ELR (cell line): Measurements from ENCODE around the gene WDR19.
A peak's percentile ranks its signal among the peaks of the same experiment; 100 is the strongest.
"Not testable (repeated sequence)": the region's sequence is repeated elsewhere in the genome, so short reads cannot be mapped to it uniquely, and the experiment has no call there.

ENCODE experiments used
- DNase-seq: peaks from one replicate; pipeline ENCODE4 v3.0.0-alpha.2; 2015; ENCODE audit warnings: low read depth

The WDR19 gene

DNA sequence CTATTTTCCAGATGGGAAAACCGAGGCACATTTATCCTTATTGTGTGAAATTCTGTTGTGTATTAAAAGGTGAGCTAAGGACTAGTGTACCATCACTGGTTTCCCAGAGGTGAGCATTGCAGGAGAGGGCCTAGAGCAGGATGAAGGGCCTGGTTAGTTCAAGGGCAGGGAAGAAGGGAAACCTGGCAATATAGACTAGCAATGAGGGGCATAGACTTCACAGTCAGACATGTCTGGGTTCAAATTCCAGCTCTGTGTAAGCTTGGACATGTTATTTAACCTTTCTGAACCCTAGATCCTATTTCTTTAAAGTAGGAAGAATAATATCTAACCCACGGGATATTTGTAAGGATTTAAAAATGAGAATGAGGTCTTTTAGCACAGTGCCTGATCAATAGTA is 50.8 kb downstream of the WDR19 start:
- no peak for DNase-seq

DNA sequence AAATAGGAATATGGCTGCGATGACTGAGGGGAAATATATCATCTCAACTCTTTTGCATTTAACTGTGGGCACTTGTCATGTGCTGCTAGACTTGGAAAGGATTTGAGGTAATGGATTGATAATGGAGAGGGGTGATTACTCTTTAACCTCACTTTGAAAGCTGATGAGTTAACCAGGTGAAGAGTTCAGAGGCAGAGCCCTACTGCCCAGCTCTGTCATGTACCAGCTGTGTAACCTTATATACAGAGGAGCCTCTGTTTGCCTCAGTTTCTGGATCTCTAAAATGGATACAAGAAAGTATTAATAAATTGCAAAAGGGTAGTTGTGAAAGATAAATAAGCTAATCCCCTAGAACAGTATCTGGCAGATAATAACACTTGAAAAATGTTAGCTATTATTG is 51.5 kb downstream of the WDR19 start:
- DNase-seq: no peak

DNA sequence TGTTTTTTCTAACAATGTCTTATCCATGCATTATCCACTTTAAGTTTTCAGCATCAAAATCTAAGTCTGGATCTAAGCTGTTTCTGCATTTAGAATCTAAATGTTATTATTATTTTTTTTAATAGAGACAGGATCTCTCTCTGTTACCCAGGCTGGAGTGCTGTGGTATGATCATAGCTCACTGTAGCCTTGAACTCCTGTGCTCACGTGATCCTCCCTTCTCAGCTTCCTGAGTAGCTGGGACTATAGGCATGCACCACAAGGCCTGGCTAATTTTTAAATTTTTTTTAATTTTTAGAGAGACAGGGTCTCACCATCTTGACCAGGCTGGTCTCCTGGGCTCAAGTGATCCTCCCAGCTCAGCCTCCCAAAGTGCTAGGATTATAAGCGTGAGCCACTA is 52.7 kb downstream of the WDR19 start:
- DNase-seq: no peak

DNA sequence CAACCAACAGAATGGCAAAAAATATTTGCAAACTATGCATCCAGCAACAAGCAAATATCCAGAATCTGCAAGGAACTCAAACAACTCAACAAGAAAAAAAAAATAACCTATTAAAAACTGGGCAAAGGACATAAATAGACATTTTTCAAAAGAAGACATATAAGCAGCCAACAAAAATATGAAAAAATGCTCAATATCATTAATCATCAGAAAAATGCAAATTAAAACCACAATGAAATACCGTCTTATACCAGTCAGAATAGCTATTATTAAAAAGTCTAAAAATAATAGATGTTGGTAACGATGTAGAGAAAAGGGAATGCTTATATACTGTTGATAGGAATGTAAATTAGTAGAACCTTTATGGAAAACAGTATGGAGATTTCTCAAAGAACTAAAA is 53.4 kb downstream of the WDR19 start:
- DNase-seq: no peak

DNA sequence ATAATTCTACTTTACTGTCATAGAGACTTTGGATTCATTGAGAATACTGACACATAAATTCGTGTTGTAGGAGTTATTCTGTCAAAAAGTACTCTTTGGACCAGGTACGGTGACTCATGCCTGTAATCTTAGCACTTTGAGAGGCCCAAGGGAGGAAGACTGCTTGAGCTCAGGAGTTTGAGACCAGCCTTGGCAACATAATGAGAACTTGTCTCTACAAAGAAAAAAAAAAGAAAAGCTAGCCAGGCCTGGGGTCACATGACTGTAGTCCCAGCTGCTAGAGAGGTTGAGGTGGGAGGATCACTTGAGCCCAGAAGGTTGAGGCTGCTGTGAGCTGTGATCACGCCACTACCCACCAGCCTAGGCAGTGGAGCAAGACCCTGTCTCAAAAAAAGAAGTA is 54.9 kb downstream of the WDR19 start:
- DNase-seq: no peak

DNA sequence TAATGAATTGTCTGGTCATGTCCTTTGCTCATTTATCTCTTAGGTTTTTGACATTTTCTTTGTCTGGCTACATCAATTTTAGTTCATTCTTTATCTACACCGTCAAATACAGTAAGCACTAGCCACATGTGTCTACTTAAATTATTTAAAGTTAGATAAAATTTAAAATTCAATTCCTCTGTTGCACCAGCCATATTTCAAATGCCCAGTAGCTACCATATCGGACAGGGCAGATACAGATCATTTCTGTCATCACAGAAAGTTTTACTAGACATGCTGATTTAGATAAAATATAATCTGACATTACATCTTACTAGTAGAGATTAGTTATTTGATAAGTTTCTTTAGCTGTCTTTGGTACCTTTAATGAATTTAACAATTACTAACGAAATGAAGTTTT is 61.1 kb downstream of the WDR19 start:
- no peak for DNase-seq

DNA sequence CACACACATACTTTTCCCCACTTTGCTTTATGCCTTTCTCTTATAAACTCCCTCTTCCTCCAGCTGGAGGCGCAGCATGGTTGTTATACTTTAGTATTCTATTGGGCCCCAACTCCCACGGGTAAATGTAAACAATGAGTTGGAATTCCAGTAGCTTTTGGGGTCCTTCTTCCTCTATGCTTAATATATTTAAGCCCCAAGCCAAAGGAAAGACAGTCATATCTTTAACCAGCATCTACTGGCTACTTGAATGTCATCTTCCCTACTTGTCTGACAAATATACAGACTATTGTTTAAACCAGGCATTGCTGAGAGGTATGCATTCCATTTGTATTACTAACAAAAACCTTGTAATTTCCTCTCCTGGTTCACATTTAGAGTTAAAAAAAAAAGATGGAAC is 72.9 kb downstream of the WDR19 start:
- DNase-seq: peak; percentile 93

DNA sequence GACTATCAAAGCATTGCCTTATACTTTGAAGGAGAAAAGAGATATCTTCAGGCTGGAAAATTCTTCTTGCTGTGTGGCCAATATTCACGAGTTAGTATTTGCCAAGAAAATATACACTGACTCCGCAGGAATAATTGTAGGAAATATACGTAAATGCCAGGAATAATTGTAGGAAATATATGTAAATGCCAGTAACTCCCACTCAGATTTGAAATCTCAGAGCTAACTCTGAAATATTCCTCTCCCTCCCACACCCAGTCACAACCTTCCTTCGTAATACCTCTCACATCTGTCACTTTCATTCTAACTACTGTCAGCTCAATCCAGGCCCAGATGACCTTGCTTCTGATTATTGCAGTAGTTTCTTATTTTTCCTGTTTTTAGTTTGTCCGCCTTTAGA is 73.5 kb downstream of the WDR19 start:
- DNase-seq: peak; percentile 8

DNA sequence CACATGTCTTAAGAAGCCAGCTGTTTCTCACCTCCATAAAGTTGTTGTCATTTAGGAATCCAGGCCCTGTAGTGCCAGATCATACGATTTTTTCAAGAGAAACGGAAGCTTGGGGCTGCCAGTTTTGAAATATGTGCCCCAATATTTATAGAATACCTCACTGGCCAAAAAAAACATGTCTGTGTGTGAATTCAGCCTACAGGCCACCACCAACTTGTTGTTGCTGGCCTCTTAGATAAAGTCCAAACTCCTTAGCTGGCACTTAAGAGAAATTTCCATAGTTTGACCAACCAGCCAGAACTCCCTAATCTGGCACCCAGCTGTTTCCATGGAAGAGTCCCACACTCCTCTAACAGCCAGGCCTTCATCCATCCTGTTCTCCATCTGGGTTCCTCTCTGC is 74.1 kb downstream of the WDR19 start:
- no peak for DNase-seq

DNA sequence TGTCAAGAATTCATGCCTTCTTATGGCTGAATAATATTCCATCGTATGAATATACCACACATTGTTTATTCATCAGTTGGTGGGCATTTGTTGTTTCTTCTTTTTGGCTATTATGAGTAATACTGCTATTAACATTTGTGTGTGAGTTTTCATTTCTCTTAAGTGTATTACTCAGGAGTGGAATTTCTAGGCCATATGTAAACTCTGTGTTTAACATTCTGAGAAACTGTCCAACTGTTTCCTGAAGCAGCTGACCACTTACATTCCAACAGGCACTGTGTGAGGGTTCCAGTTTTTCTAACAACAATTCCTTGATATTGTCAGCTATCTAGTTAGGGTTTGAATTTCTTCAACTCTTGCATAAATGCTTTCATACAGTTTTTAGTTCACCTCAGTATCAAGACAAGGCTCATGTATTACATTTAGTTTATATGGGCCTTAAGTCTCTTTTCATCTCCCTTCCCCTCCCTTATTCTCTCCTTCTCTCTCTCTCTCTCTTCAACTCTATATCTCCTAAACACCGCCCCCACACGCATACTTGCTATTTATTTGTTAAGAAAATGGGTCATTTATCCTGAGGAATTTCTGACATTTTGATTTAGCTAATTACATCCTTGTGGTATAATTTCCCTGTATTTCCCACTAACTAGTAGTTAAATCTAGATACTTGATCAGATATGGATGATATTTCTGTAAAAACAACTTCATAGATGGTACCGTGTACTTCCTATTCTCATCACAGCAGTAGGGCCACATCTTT is 77.4 kb downstream of the WDR19 start:
- peak; percentile 76 for DNase-seq

DNA sequence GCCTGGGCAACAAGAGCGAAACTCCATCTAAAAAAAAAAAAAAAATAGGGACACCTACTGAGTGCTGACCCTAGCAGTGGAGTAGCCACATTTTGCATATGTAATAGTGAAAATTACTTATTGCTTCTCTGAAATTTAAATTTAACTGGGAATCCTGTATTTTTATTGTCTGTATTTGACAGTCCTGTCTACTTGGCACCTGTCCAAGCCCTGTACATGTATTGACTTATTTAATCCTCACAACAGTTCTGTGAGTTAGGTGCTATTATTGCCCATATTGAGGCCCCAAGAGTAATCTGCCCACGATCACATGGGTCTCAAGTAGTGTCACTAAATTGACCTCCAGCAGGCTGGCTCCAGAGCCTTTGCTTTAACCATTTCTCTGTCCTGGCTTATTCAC is 81.6 kb downstream of the WDR19 start:
- no peak for DNase-seq

DNA sequence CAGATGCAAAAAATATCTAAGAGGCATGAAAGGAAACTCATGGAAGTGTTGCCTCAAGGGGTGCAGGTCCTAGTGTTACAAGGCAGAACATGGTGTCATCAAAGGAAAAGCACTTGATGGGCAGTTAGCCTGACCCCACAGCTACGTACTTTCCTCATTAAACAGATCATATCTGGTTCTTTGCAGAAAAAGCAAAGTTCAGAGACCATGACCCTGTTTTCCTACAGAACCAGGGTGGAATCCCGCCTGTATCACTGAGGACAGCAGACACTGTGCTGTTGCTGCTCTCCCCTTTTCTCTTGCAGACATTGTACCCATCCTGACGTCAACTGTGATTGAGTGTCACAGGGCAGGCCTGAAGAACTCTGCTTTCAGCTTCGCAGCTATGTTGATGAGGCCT is 92.2 kb downstream of the WDR19 start:
- DNase-seq: no peak

DNA sequence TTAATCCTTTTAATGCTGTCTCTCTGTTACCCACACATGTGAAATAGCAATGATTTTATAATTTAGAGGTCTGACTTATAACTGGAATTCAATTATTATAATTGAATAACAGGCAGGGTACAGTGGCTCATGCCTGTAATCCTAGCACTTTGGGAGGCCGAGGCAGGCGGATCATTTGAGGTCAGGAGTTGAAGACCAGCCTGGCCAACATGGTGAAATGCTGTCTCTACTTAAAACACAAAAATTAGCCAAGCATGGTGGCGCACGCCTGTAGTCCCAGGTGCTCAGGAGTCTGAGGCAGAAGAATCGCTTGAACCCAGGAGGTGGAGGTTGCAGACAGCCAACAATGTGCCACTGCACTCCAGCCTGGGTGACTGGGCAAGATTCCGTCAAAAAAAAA is 95.3 kb downstream of the WDR19 start:
- DNase-seq: not testable (repeated sequence)

DNA sequence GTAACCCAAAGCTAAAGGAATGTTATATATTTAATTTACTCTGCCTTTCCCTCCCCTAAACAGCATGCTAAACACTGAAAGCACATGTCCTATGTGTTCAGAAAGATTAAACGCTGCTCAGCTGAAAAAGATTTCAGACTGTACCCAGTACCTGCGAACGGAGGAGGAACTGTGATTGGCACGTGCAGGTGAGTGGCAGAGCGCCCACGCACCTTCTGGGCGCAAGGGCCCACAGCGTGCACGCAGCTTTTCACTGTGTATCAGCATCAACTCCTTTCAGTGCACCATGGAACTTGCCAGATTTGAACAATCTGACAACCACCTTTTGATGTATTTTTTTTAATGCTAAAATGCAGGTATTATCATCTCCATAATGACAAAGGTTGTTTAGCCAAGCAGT is 96.1 kb downstream of the WDR19 start:
- DNase-seq: no peak

DNA sequence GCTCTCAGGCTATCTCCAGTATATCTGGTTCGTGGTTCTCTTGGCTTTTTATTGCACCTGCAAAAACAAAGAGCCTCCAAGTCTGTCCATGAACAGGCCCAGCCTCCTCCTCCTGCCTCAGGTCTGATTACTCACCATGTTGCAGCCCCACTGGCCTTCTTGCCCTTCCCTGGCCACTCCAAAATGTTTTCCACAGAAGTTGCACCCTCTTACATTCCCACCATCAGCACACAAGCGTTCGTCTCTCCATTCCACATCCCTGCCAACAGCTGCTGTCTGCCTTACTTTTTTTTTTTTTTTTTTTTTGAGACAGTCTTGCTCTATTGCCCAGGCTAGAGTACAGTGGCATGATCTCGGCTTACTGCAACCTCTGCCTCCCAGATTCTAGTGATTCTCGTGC is 97.1 kb downstream of the WDR19 start:
- DNase-seq: no peak

DNA sequence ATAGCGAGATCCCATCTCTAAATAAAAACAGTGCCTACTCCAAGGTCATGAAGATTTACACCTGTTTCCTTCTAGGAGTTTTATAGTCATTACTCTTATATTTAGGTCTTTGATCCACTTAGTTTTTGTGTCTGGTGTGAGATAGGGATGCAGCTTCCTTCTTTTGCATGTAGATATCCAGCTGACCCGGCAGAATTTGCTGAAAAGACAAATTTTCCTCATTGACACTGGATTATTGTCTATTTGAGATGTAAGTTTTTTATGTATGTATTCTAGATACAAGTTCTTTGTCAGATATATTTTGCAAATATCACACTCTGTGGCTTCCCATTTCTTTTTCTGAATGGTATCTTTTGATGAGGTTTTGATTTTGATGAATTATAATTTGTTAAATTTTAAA is 98.4 kb downstream of the WDR19 start:
- no peak for DNase-seq

DNA sequence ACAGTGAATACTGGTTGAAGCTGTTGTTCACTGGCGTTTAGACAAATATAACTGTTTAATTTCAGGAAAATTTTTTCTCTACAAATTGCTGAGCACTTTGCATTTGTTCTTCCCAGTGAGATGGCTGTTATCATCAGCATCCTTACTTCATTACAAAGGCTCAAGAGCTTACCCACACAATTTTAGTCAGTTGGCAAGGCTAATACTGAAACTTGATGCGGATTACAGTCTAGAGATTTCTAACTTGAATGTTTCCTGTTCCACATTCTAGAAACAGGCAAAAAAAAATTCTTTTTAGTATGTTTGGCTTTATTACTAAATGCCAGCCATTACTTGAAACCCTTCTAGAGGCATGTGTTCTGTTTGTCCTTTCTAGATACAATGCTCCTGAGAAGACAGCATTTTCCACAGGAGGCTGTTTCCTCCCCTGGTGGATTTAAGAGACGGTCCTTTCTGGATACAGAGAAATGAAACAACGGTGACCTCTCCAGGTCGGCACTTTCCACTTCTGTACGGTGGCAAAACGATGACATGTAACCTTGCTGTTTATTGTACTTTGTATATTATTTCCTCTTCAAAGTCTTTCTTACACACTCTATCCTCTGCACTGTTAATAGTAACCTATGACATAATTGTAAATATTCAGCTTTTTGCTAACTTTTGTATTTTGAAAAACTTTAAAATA is 102.9 kb downstream of the WDR19 start:
- no peak for DNase-seq

DNA sequence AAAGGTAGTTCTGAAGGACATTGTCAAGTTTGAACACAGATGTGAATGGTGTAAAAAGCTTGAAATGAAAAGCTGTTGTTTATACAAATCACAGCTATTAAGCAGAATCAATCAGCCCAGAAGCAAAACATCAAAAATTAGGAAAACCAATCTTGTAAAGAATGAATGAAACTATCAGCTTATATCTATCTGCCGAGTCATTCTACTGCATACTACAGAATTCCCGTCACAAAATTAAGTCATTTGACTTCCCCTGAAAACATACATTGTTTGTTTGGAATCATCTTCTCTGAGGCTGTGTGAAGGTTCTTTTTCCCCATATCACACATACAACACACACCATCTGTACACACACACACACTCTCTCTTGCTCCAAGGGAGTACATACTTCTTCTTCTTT is 103.5 kb downstream of the WDR19 start:
- DNase-seq: no peak

DNA sequence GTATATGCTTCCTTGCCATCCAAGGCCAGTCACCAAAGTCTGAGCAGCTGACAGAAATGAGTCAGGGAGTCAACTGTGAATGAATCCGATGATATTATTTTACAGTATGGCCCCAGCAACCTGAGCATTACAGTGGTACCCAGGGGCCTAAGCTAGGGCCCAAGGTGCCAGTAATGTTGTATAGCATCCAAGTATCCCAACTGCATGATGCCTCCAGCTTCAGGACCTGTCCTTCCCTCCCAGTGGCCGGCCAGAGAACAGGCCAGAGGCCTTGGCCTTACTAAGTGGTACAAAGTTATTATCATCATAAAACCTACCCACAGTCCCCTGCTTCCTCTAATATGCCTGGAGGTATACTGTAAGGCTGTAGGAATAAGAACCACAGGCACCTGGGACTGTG is 103.9 kb downstream of the WDR19 start:
- peak; percentile 12 for DNase-seq

DNA sequence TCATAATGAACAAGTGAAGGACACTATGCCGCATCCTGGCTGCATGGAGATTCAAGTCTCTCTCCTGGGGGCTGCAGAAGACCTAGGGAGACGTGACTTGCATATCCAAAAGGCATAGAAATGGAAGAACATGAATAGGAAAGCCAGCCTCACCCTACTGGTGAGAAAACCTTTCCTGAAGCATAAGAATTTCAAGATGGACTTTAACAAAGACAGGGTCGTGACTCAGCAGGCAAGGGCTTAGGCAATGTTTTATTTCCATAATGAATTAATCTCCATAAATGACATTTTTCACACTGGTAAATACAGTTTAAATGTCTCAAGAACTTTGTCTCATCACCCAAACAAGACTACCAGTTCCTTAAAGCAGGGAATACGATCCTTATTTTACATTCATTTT is 104.9 kb downstream of the WDR19 start:
- DNase-seq: no peak

DNA sequence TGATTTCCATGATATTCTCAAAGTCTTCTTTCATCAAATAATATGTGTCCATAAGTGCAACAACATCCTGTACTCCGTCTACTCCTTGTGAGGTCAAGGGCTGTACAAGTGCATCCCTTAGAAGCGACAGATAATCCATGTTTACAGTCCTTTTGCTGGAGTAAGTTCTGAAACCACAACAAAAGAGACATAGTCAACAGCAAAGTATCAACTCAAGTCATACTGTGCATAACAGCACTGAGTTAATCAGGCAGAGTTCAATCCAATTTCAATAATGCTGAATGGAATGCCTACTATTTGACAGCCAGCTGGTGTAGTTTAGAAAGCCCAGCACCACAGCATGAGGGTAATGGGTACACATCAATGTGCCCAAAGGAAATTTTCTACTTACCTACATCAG is 109.4 kb downstream of the WDR19 start:
- no peak for DNase-seq

DNA sequence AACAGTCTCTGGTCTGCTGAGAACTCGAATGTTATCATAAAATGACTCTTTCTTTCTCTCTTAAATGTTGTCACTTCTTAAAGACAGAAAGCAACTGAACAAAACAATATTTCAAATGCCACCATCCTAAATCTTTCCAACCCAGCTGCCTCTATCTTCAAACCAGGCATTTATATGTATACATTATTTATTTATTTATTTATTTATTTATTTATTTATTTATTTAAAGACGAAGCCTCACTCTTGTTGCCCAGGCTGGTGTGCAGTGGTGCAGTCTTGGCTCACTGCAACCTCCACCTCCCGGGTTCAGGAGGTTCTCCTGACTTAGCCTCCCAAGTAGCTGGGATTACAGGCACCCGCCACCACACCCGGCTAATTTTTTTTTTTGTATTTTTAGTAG is 110.1 kb downstream of the WDR19 start:
- DNase-seq: not testable (repeated sequence)

DNA sequence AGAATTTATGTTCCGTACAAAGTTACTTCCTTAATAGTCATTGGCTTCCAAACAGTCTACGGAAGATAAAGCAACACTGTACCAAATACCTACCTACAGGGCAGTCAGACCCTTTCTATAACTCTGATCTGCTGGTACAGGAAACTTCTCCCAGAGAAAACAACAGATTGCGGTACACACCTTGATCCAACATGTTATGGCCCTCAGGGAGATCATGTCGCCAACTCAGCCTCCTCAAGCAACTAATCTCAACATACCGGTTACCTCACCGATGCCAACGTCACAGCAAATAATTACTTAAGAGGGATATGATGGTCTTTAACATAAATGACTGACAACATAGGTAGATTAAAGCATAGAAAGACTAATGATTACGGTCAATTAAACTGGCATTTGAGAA is 113.5 kb downstream of the WDR19 start:
- DNase-seq: no peak

DNA sequence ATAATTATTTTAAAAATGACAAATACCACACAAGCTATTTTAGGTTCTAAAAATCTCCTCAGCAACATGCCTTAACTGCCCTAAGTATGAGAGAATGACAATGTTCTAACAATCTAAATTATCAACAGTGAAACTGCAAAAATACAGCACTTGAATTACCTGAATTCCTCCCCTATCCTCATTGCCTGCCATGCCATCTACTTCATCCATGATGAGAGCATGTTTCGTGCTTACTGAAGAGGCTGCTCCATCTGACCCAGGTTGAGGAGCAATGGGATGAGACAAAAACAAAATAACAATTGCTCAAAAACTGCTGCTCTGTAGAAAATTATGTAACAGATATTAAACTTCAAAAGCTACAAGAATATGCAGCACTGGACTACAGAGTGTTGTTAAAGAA is 120.6 kb downstream of the WDR19 start:
- no peak for DNase-seq
